WTC11 (cell line): ENCODE data around the gene KDM5B. TPM values are rescaled to one million over a fixed set of nuclear protein-coding genes. Genes with fewer than 3 reads are reported as not detected.

ENCODE experiments used
- ATAC-seq: fragments of 200-7000 bp; cut with Tn5 transposase; 2 replicates; pipeline ENCODE4 v1.10.0; 2021; ENCODE audit warnings: mild to moderate bottlenecking, moderate library complexity
- CTCF ChIA-PET: fragments of 300-600 bp; sonication (Branson Sonifier 250); formaldehyde crosslinking; loops from one replicate; lab custom pipeline; 2021; ENCODE audit warnings: antibody characterized with exemption; lab: Charles Lee
- POLR2A ChIA-PET: fragments of 350-600 bp; sonication (Branson Sonifier 250); formaldehyde crosslinking; loops from one replicate; lab custom pipeline; 2021; ENCODE audit warnings: antibody characterized with exemption; lab: Charles Lee
- DNase-seq: peaks from one replicate; pipeline ENCODE4 v3.0.0; 2021; ENCODE audit warnings: low spot score
- H3K27ac Mint-ChIP-seq: 2 replicates; pipeline ENCODE4 v1.8.0; 2021; ENCODE audit warnings: mixed read lengths
- H3K27me3 Mint-ChIP-seq: 2 replicates; pipeline ENCODE4 v1.8.0; 2021; ENCODE audit warnings: low read depth, mild to moderate bottlenecking, moderate library complexity, mixed read lengths
- H3K36me3 Mint-ChIP-seq: 2 replicates; pipeline ENCODE4 v1.8.0; 2021; ENCODE audit warnings: mixed read lengths
- H3K4me1 Mint-ChIP-seq: 2 replicates; pipeline ENCODE4 v1.8.0; 2022; ENCODE audit warnings: mixed read lengths
- H3K4me3 Mint-ChIP-seq: 2 replicates; pipeline ENCODE4 v1.8.0; 2021; ENCODE audit warnings: mild to moderate bottlenecking, moderate library complexity, mixed read lengths
- H3K9me3 Mint-ChIP-seq: 2 replicates; pipeline ENCODE4 v1.8.0; 2021; ENCODE audit warnings: mixed read lengths
- CREM ChIP-seq: sonication (generic); formaldehyde crosslinking; IDR thresholded peaks from 2 replicates; pipeline ENCODE4 v1.8.1; 2022; ENCODE audit warnings: mild to moderate bottlenecking, missing genetic modification reagents, moderate library complexity
- ESRRA ChIP-seq: sonication (generic); formaldehyde crosslinking; IDR thresholded peaks from 2 replicates; pipeline ENCODE4 v1.8.1; 2022; ENCODE audit warnings: mild to moderate bottlenecking, missing genetic modification reagents, borderline replicate concordance
- FOXJ3 ChIP-seq: sonication (generic); formaldehyde crosslinking; IDR thresholded peaks from 2 replicates; pipeline ENCODE4 v1.9.0; 2021; ENCODE audit warnings: missing genetic modification reagents, mild to moderate bottlenecking, borderline replicate concordance
- GABPB1 ChIP-seq: sonication (generic); formaldehyde crosslinking; IDR thresholded peaks from 2 replicates; pipeline ENCODE4 v1.8.1; 2023; ENCODE audit warnings: mild to moderate bottlenecking, missing genetic modification reagents
- GTF2I ChIP-seq: fragments of 250-450 bp; sonication (Bioruptor Pico); conservative IDR thresholded peaks from 2 replicates; pipeline ENCODE4 v1.4.0; 2021; ENCODE audit warnings: mild to moderate bottlenecking
- JUN ChIP-seq: sonication (generic); formaldehyde crosslinking; IDR thresholded peaks from 2 replicates; pipeline ENCODE4 v1.8.0; 2023; ENCODE audit warnings: mild to moderate bottlenecking, missing genetic modification reagents
- NR3C1 ChIP-seq: sonication (generic); formaldehyde crosslinking; conservative IDR thresholded peaks from 2 replicates; pipeline ENCODE4 v1.8.1; 2023; ENCODE audit warnings: low read depth, mild to moderate bottlenecking, missing genetic modification reagents
- SOX15 ChIP-seq: fragments of 250-450 bp; sonication (Bioruptor Pico); IDR thresholded peaks from 2 replicates; pipeline ENCODE4 v1.9.0; 2021; ENCODE audit warnings: mild to moderate bottlenecking
- TP53 ChIP-seq: sonication (generic); formaldehyde crosslinking; IDR thresholded peaks from 2 replicates; pipeline ENCODE4 v1.8.1; 2023; ENCODE audit warnings: mild to moderate bottlenecking, missing genetic modification reagents
- USF1 ChIP-seq: sonication (generic); formaldehyde crosslinking; IDR thresholded peaks from 2 replicates; pipeline ENCODE4 v1.8.0; 2022; ENCODE audit warnings: mild to moderate bottlenecking, missing genetic modification reagents
- ZMAT4 ChIP-seq: fragments of 250-450 bp; sonication (Bioruptor Pico); IDR thresholded peaks from 2 replicates; pipeline ENCODE4 v1.9.0; 2021; ENCODE audit warnings: mild to moderate bottlenecking
- ZNF416 ChIP-seq: fragments of 250-450 bp; sonication (Bioruptor Pico); IDR thresholded peaks from 2 replicates; pipeline ENCODE4 v1.9.0; 2021; ENCODE audit warnings: mild to moderate bottlenecking, inconsistent platforms
- total RNA-seq: library from RNA; stranded (reverse); gene quantifications from 3 replicates; pipeline ENCODE4 v1.2.3, GENCODE V29; 2021
- TF ChIP-seq, protein P1 (sequence below): sonication (generic); formaldehyde crosslinking; IDR thresholded peaks from 2 replicates; pipeline ENCODE4 v1.8.0; 2022; ENCODE audit warnings: missing genetic modification reagents
- TF ChIP-seq, protein P2 (sequence below): fragments of 200-600 bp; IDR thresholded peaks from 2 replicates; pipeline ENCODE4 v1.8.0; 2022; ENCODE audit warnings: antibody characterized with exemption
- TF ChIP-seq, protein P3 (sequence below): sonication (generic); formaldehyde crosslinking; IDR thresholded peaks from 2 replicates; pipeline ENCODE4 v1.8.1; 2023; ENCODE audit warnings: mild to moderate bottlenecking, moderate library complexity, missing genetic modification reagents
- TF ChIP-seq, protein P4 (sequence below): sonication (generic); formaldehyde crosslinking; conservative IDR thresholded peaks from 2 replicates; pipeline ENCODE4 v1.8.1; 2022; ENCODE audit warnings: mild to moderate bottlenecking, missing genetic modification reagents
- TF ChIP-seq, protein P5 (sequence below): sonication (generic); formaldehyde crosslinking; IDR thresholded peaks from 2 replicates; pipeline ENCODE4 v1.8.1; 2022; ENCODE audit warnings: mild to moderate bottlenecking, moderate library complexity, missing genetic modification reagents
- TF ChIP-seq, protein P6 (sequence below): fragments of 250-450 bp; sonication (Bioruptor Pico); IDR thresholded peaks from 2 replicates; pipeline ENCODE4 v1.8.0; 2021; ENCODE audit warnings: mild to moderate bottlenecking

The KDM5B gene
- total RNA-seq, 1 experiment from 2014 or later: 222 TPM

DNA sequence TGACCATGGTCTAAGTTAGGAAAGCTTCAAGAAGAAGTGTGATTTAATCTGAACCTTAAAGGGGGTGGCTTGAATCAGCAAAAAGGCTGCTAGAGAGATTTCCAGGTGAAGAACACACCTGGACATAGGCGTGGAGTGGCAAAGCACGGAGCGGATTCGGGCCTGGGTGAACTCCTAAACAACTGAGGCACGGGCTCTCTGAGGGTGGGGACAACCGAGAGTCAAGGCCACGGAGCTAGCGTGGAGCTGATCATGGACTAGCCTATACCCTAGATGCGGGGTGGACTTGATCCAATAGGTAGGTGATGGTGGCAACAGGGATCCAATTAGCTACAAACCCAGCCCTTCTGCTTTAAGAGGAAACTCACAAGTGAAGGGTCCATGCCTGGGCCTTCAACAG, 125.7 kb downstream of the KDM5B start:
- Mint-ChIP-seq H3K27me3 (no peaks in the 10 kb centered on the region; the same call in 1 of the 2 replicates), H3K27ac (no peak overlapping the region), H3K36me3 (peaks cover 8% of the 10 kb centered on the region), H3K4me1 (peaks cover 14% of the 10 kb centered on the region), H3K4me3 (no peak overlapping the region), H3K9me3 (peaks cover 7% of the 10 kb centered on the region)
- TF ChIP-seq FOXJ3 (no peak), JUN (CRISPR knock-in tag) (no peak), ESRRA (CRISPR knock-in tag) (no peak)
- TF ChIP-seq, protein P1, sequence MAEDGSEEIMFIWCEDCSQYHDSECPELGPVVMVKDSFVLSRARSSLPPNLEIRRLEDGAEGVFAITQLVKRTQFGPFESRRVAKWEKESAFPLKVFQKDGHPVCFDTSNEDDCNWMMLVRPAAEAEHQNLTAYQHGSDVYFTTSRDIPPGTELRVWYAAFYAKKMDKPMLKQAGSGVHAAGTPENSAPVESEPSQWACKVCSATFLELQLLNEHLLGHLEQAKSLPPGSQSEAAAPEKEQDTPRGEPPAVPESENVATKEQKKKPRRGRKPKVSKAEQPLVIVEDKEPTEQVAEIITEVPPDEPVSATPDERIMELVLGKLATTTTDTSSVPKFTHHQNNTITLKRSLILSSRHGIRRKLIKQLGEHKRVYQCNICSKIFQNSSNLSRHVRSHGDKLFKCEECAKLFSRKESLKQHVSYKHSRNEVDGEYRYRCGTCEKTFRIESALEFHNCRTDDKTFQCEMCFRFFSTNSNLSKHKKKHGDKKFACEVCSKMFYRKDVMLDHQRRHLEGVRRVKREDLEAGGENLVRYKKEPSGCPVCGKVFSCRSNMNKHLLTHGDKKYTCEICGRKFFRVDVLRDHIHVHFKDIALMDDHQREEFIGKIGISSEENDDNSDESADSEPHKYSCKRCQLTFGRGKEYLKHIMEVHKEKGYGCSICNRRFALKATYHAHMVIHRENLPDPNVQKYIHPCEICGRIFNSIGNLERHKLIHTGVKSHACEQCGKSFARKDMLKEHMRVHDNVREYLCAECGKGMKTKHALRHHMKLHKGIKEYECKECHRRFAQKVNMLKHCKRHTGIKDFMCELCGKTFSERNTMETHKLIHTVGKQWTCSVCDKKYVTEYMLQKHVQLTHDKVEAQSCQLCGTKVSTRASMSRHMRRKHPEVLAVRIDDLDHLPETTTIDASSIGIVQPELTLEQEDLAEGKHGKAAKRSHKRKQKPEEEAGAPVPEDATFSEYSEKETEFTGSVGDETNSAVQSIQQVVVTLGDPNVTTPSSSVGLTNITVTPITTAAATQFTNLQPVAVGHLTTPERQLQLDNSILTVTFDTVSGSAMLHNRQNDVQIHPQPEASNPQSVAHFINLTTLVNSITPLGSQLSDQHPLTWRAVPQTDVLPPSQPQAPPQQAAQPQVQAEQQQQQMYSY: peak; percentile 53; the same call in 1 of the 2 replicates
- ATAC-seq: no peak
- no peak for DNase-seq
- CTCF ChIA-PET: interaction anchor here (1.0 to 5.2 kb wide), 6 partner anchors 10 to 83 kb away, joined by 3 to 37 read pairs (median 4); no protein-coding TSS in a partner anchor
- POLR2A ChIA-PET: no interaction called here

GRCh38 chr1:202681736-202682420, 126.3 kb downstream of the KDM5B start:
- no peak for ATAC-seq
- Mint-ChIP-seq H3K4me3 (no peak overlapping the region), H3K36me3 (peaks cover 13% of the 10 kb centered on the region), H3K9me3 (peaks cover 13% of the 10 kb centered on the region), H3K27me3 (no peaks in the 10 kb centered on the region; the same call in 1 of the 2 replicates)
- CTCF ChIA-PET: interaction anchor here (1.0 to 5.2 kb wide), 10 partner anchors 11 to 181 kb away, joined by 3 to 37 read pairs (median 4); no protein-coding TSS in a partner anchor
- TF ChIP-seq GABPB1 (no peak), ZNF416 (CRISPR knock-in tag) (no peak), SOX15 (CRISPR knock-in tag) (no peak)
- TF ChIP-seq, protein P2, sequence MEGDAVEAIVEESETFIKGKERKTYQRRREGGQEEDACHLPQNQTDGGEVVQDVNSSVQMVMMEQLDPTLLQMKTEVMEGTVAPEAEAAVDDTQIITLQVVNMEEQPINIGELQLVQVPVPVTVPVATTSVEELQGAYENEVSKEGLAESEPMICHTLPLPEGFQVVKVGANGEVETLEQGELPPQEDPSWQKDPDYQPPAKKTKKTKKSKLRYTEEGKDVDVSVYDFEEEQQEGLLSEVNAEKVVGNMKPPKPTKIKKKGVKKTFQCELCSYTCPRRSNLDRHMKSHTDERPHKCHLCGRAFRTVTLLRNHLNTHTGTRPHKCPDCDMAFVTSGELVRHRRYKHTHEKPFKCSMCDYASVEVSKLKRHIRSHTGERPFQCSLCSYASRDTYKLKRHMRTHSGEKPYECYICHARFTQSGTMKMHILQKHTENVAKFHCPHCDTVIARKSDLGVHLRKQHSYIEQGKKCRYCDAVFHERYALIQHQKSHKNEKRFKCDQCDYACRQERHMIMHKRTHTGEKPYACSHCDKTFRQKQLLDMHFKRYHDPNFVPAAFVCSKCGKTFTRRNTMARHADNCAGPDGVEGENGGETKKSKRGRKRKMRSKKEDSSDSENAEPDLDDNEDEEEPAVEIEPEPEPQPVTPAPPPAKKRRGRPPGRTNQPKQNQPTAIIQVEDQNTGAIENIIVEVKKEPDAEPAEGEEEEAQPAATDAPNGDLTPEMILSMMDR: no peak
- TF ChIP-seq, protein P3, sequence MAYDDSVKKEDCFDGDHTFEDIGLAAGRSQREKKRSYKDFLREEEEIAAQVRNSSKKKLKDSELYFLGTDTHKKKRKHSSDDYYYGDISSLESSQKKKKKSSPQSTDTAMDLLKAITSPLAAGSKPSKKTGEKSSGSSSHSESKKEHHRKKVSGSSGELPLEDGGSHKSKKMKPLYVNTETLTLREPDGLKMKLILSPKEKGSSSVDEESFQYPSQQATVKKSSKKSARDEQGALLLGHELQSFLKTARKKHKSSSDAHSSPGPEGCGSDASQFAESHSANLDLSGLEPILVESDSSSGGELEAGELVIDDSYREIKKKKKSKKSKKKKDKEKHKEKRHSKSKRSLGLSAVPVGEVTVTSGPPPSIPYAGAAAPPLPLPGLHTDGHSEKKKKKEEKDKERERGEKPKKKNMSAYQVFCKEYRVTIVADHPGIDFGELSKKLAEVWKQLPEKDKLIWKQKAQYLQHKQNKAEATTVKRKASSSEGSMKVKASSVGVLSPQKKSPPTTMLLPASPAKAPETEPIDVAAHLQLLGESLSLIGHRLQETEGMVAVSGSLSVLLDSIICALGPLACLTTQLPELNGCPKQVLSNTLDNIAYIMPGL (CRISPR knock-in tag): no peak
- TF ChIP-seq, all 79 proteins: peak for 0
- Mint-ChIP-seq H3K27ac (no peak overlapping the region), H3K4me1 (peaks cover 14% of the 10 kb centered on the region)
- POLR2A ChIA-PET: interaction anchor here (1.3 kb wide), 1 partner anchor 30 kb away, joined by 3 read pairs; no protein-coding TSS in a partner anchor
- no peak for DNase-seq

- H3K9me3 Mint-ChIP-seq: peaks cover 13% of the 10 kb centered on the region
- H3K27me3 Mint-ChIP-seq: no peaks in the 10 kb centered on the region; the same call in 1 of the 2 replicates
- peaks cover 13% of the 10 kb centered on the region for H3K36me3 Mint-ChIP-seq
- ATAC-seq: peak; percentile 89
- no peak overlapping the region for H3K4me3 Mint-ChIP-seq
- peaks cover 14% of the 10 kb centered on the region for H3K4me1 Mint-ChIP-seq
- ChIA-PET CTCF (interaction anchor here (0.6 to 5.2 kb wide), 11 partner anchors 9 to 382 kb away, joined by 3 to 37 read pairs (median 4); no protein-coding TSS in a partner anchor), POLR2A (interaction anchor here (0.5 to 1.3 kb wide), 4 partner anchors 23 to 1386 kb away, joined by 3 to 6 read pairs (median 3); no protein-coding TSS in a partner anchor)
- no peak overlapping the region for H3K27ac Mint-ChIP-seq
- peak; percentile 54 for DNase-seq
- TF ChIP-seq ZNF416 (CRISPR knock-in tag) (no peak), ZMAT4 (no peak), CREM (CRISPR knock-in tag) (no peak), NR3C1 (CRISPR knock-in tag) (no peak), TP53 (no peak), USF1 (CRISPR knock-in tag) (peak; percentile 62; the same call in 1 of the 2 replicates), GTF2I (CRISPR knock-in tag) (no peak)
- TF ChIP-seq, protein P4, sequence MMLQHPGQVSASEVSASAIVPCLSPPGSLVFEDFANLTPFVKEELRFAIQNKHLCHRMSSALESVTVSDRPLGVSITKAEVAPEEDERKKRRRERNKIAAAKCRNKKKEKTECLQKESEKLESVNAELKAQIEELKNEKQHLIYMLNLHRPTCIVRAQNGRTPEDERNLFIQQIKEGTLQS: no peak
- TF ChIP-seq, protein P5, sequence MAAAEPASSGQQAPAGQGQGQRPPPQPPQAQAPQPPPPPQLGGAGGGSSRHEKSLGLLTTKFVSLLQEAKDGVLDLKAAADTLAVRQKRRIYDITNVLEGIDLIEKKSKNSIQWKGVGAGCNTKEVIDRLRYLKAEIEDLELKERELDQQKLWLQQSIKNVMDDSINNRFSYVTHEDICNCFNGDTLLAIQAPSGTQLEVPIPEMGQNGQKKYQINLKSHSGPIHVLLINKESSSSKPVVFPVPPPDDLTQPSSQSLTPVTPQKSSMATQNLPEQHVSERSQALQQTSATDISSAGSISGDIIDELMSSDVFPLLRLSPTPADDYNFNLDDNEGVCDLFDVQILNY (CRISPR knock-in tag): no peak
- TF ChIP-seq, protein P6, sequence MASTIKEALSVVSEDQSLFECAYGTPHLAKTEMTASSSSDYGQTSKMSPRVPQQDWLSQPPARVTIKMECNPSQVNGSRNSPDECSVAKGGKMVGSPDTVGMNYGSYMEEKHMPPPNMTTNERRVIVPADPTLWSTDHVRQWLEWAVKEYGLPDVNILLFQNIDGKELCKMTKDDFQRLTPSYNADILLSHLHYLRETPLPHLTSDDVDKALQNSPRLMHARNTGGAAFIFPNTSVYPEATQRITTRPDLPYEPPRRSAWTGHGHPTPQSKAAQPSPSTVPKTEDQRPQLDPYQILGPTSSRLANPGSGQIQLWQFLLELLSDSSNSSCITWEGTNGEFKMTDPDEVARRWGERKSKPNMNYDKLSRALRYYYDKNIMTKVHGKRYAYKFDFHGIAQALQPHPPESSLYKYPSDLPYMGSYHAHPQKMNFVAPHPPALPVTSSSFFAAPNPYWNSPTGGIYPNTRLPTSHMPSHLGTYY (CRISPR knock-in tag): 0 out of 2 replicates have a peak, but pooled peaks have one; percentile 54
These were observed 127.5 kb downstream of the KDM5B start for GRCh38 chr1:202680586-202681352.
